HCT116 (cell line): Measurements from ENCODE around the gene RASGEF1C. TPM values are rescaled to one million over a fixed set of nuclear protein-coding genes. Genes with fewer than 3 reads are reported as not detected.

Experiments
- ATAC-seq: fragments of 200-7000 bp; cut with Tn5 transposase; 2 replicates; pipeline ENCODE4 v1.9.1; 2020; ENCODE audit warnings: mild to moderate bottlenecking, moderate library complexity
- BruUV-seq: library from RNA; stranded (reverse); fragments of 400-500 nt; replicated peaks from 2 replicates; lab custom pipeline; 2021; lab: Mats Ljungman, UMichigan
- CTCF ChIA-PET: fragments of 300-600 bp; sonication (Branson Sonifier 250); formaldehyde crosslinking; loops from one replicate; lab custom pipeline; 2021; ENCODE audit warnings: antibody characterized with exemption; lab: Charles Lee
- POLR2A ChIA-PET: fragments of 300-600, 350-600 bp; sonication (Branson Sonifier 250); formaldehyde crosslinking; loops from one replicate; lab custom pipeline; 2021; ENCODE audit warnings: antibody characterized with exemption; lab: Charles Lee
- RAD21 ChIA-PET, 2 experiments: fragments of 300-600 bp; sonication (Branson Sonifier 250); formaldehyde crosslinking; loops; one replicate each; lab custom pipeline; 2023; ENCODE audit warnings: low total read pairs in 2 of 2; ENCODE audit not compliant: uncharacterized antibody in 2 of 2, unreplicated experiment in 2 of 2, low non-redundant PET in 1 of 2; lab: Charles Lee
- DNase-seq: peaks from one replicate; pipeline ENCODE4 v3.0.0-alpha.2; 2010; ENCODE audit warnings: low read depth, low spot score
- H2AFZ ChIP-seq: fragments of 200-600 bp; shearing (Covaris generic), sonication (generic); 2 replicates; pipeline ENCODE4 v1.6.1; 2017; ENCODE audit warnings: low read depth, mixed run types, mixed read lengths, antibody characterized with exemption, low read length; ENCODE audit not compliant: poor library complexity, severe bottlenecking
- H3K27ac ChIP-seq: 2 replicates; pipeline ENCODE4 v1.5.1; 2012; ENCODE audit warnings: low read depth, low read length
- H3K27me3 ChIP-seq: fragments of 200-600 bp; sonication (generic); 2 replicates; pipeline ENCODE4 v1.6.1; 2016; ENCODE audit warnings: mixed run types, low read length, mixed read lengths; ENCODE audit not compliant: insufficient read depth
- H3K36me3 ChIP-seq, 2 experiments: fragments of 200-500 bp in 1 of 2; fragments of 200-600 bp in 1 of 2; sonication (Bioruptor generic) in 1 of 2; sonication (generic) in 1 of 2; 2 replicates each; pipeline versions ENCODE4 v1.5.1 to v1.6.1; 2014 to 2016; ENCODE audit warnings: low read length in 2 of 2, inconsistent platforms in 1 of 2, mixed read lengths in 1 of 2, mixed run types in 1 of 2; ENCODE audit not compliant: insufficient read depth in 2 of 2, control insufficient read depth in 1 of 2
- H3K4me1 ChIP-seq, 2 experiments: fragments of 200-600 bp in 1 of 2; sonication (generic) in 1 of 2; 2 replicates each; pipeline versions ENCODE4 v1.5.1 to v1.6.1; 2012 to 2017; ENCODE audit warnings: low read length in 2 of 2, inconsistent platforms in 1 of 2, mild to moderate bottlenecking in 1 of 2, mixed read lengths in 1 of 2, mixed run types in 1 of 2, moderate library complexity in 1 of 2; ENCODE audit not compliant: insufficient read depth in 2 of 2, control insufficient read depth in 1 of 2
- H3K4me2 ChIP-seq: fragments of 200-600 bp; sonication (generic); 2 replicates; pipeline ENCODE4 v1.6.1; 2017; ENCODE audit warnings: mixed run types, low read length, mixed read lengths
- H3K4me3 ChIP-seq, 2 experiments: fragments of 200-600 bp in 1 of 2; sonication (generic) in 1 of 2; replicated peaks in 1 of 2; 2 replicates each; pipeline ENCODE4 v1.5.1; 2011 to 2016; ENCODE audit warnings: low read length in 2 of 2, control low read depth in 1 of 2, low read depth in 1 of 2, mild to moderate bottlenecking in 1 of 2, mixed read lengths in 1 of 2, mixed run types in 1 of 2
- H3K79me2 ChIP-seq: fragments of 200-600 bp; sonication (generic); 2 replicates; pipeline ENCODE4 v1.6.1; 2017; ENCODE audit warnings: mild to moderate bottlenecking, mixed run types, low read length, moderate library complexity, mixed read lengths; ENCODE audit not compliant: insufficient read depth
- H3K9ac ChIP-seq: fragments of 200-600 bp; sonication (generic); 2 replicates; pipeline ENCODE4 v1.6.1; 2016; ENCODE audit warnings: low read length, mixed read lengths
- H3K9me2 ChIP-seq: fragments of 200-600 bp; sonication (generic), shearing (Covaris generic); 2 replicates; pipeline ENCODE4 v1.6.1; 2017; ENCODE audit warnings: mixed run types, mild to moderate bottlenecking, moderate library complexity; ENCODE audit not compliant: insufficient read depth
- H3K9me3 ChIP-seq, 2 experiments: fragments of 200-500 bp in 1 of 2; fragments of 200-600 bp in 1 of 2; sonication (Bioruptor generic) in 1 of 2; sonication (generic) in 1 of 2; 2 replicates each; pipeline ENCODE4 v1.6.1; 2014 to 2017; ENCODE audit warnings: low read length in 2 of 2, mixed read lengths in 2 of 2, inconsistent platforms in 1 of 2, low read depth in 1 of 2, mild to moderate bottlenecking in 1 of 2, mixed run types in 1 of 2, moderate library complexity in 1 of 2; ENCODE audit not compliant: control insufficient read depth in 1 of 2, insufficient read depth in 1 of 2
- H4K20me1 ChIP-seq: fragments of 200-600 bp; sonication (generic), shearing (Covaris generic); 2 replicates; pipeline ENCODE4 v1.6.1; 2017; ENCODE audit warnings: mixed run types, mild to moderate bottlenecking, moderate library complexity; ENCODE audit not compliant: insufficient read depth
- EGR1 ChIP-seq: IDR thresholded peaks from 2 replicates; pipeline ENCODE4 v1.6.1; 2012; ENCODE audit warnings: low read depth
- ELF1 ChIP-seq: IDR thresholded peaks from 2 replicates; pipeline ENCODE4 v1.6.1; 2012; ENCODE audit warnings: low read depth, borderline replicate concordance
- EZH2 ChIP-seq: fragments of 200-600 bp; sonication (generic); IDR thresholded peaks from 2 replicates; pipeline ENCODE4 v1.6.1; 2017; ENCODE audit warnings: antibody characterized with exemption, mixed run types
- EZH2phosphoT487 ChIP-seq: fragments of 200-600 bp; IDR thresholded peaks from 2 replicates; pipeline ENCODE4 v1.6.1; 2018; ENCODE audit warnings: antibody characterized with exemption, borderline replicate concordance
- FOSL1 ChIP-seq: IDR thresholded peaks from 2 replicates; pipeline ENCODE4 v1.6.1; 2012; ENCODE audit warnings: low read depth
- JUND ChIP-seq: IDR thresholded peaks from 2 replicates; pipeline ENCODE4 v1.6.1; 2012
- POLR2A ChIP-seq: IDR thresholded peaks from 2 replicates; pipeline ENCODE4 v1.7.0; 2011; ENCODE audit warnings: borderline replicate concordance; ENCODE audit not compliant: insufficient read depth, insufficient read length; ENCODE audit errors: extremely low read depth
- POLR2AphosphoS5 ChIP-seq: IDR thresholded peaks from 2 replicates; pipeline ENCODE4 v1.6.1; 2011; ENCODE audit warnings: mild to moderate bottlenecking, low read depth, low read length, moderate library complexity
- RAD21 ChIP-seq: IDR thresholded peaks from 2 replicates; pipeline ENCODE4 v1.6.1; 2012; ENCODE audit warnings: low read depth, mild to moderate bottlenecking
- SIN3A ChIP-seq: IDR thresholded peaks from 2 replicates; pipeline ENCODE4 v1.6.1; 2012; ENCODE audit warnings: low read depth
- SP1 ChIP-seq: IDR thresholded peaks from 2 replicates; pipeline ENCODE4 v1.6.1; 2012; ENCODE audit warnings: low read depth
- TCF7L2 ChIP-seq: IDR thresholded peaks from 2 replicates; pipeline ENCODE4 v1.7.0; 2011; ENCODE audit warnings: borderline replicate concordance, inconsistent platforms; ENCODE audit not compliant: insufficient read depth, insufficient read length; ENCODE audit errors: extremely low read depth
- YY1 ChIP-seq: IDR thresholded peaks from 2 replicates; pipeline ENCODE4 v1.6.1; 2011; ENCODE audit warnings: low read length, low read depth, moderate library complexity, mild to moderate bottlenecking; ENCODE audit not compliant: insufficient replicate concordance; ENCODE audit errors: extremely low read depth
- ZFX ChIP-seq: fragments of 450-650 bp; IDR thresholded peaks from 2 replicates; pipeline ENCODE4 v1.6.1; 2017
- ZNF274 ChIP-seq: fragments of 200-500 bp; sonication (Bioruptor generic); IDR thresholded peaks from 2 replicates; pipeline ENCODE4 v1.6.1; 2014; ENCODE audit warnings: mild to moderate bottlenecking, low read depth, low read length, inconsistent platforms
- intact Hi-C: fragments of 100-400 bp; cut with micrococcal nuclease; formaldehyde crosslinking; loops from 2 replicates; pipeline ENCODE4 v1.10.0; 2022
- total RNA-seq: library from RNA; stranded (reverse); gene quantifications from one replicate; pipeline ENCODE4 v1.2.1, GENCODE V29; 2021; ENCODE audit not compliant: unreplicated experiment
- TF ChIP-seq, protein P1 (sequence below), 3 experiments: fragments of 200-600 bp in 1 of 3; sonication (generic) in 1 of 3; IDR thresholded peaks in 2 of 3; conservative IDR thresholded peaks in 1 of 3; 2 replicates each; pipeline ENCODE4 v1.5.1; 2012 to 2017; ENCODE audit warnings: low read depth in 2 of 3, low read length in 2 of 3, antibody characterized with exemption in 1 of 3, borderline replicate concordance in 1 of 3, control low read depth in 1 of 3, mild to moderate bottlenecking in 1 of 3, mixed read lengths in 1 of 3, mixed run types in 1 of 3, moderate library complexity in 1 of 3; ENCODE audit not compliant: insufficient read depth in 1 of 3
- TF ChIP-seq, protein P2 (sequence below): IDR thresholded peaks from 2 replicates; pipeline ENCODE4 v1.6.1; 2012
- TF ChIP-seq, protein P3 (sequence below): IDR thresholded peaks from 2 replicates; pipeline ENCODE4 v1.6.1; 2012

The RASGEF1C gene
- total RNA-seq, 1 experiment from 2014 or later, result 1.2 TPM

DNA sequence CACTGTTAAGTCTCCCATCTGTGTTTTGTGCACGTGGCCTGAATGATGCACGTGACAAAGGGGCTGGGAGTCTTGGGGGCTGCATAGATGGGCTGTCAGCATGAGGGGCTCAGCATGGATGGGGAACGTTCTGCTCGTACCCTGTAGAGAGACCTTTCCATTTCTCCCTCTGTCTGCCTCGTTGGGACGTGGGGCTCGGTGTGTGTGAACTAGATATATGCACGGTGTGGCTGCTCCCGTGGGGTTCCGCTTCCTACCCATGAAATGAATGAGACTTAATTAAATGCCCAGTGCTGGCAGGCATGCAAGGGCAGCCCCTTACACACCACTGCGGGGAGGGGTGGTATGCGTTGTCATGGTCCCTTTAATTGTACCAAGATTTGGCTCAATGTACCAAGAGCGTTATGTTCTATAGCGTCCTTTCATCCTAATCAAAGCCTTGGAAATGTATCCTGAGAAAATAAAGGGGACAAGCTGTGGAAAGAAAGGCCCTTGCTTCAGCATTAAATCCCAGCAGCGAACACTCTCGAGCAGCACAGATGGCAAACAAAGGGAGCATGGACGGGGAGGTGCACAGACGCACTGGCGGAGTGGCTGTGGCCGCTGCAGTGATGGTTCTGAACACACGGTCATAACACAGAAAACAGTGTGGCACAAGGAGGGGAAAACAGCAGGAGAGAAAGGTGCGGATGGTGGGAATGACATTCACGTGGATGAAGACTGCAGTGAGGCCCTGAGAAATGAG is 66.8 kb downstream of the RASGEF1C start:
- H3K4me1 ChIP-seq, result no peaks in the 10 kb centered on the region
- no peaks in the 10 kb centered on the region for H4K20me1 ChIP-seq
- no peak overlapping the region for H3K4me2 ChIP-seq
- ChIA-PET POLR2A (no interaction called here), CTCF (no interaction called here), RAD21 (no interaction called here)
- H3K9ac ChIP-seq, result no peak overlapping the region
- H3K79me2 ChIP-seq, result no peaks in the 10 kb centered on the region
- intact Hi-C loops, result no loop called here
- no peak overlapping the region for H2AFZ ChIP-seq
- no peak overlapping the region for H3K4me3 ChIP-seq
- no peaks in the 10 kb centered on the region for H3K9me2 ChIP-seq
- BruUV-seq, result no TSS peak
- no peaks in the 10 kb centered on the region for H3K27me3 ChIP-seq
- TF ChIP-seq ELF1, result no peak
- no peaks in the 10 kb centered on the region for H3K36me3 ChIP-seq
- no peak for DNase-seq
- ATAC-seq, result no peak
- no peak overlapping the region for H3K27ac ChIP-seq
- H3K9me3 ChIP-seq, result peaks cover 0 to 3% of the 10 kb centered on the region in 2 experiments; a peak in 1 of 4 replicates

DNA sequence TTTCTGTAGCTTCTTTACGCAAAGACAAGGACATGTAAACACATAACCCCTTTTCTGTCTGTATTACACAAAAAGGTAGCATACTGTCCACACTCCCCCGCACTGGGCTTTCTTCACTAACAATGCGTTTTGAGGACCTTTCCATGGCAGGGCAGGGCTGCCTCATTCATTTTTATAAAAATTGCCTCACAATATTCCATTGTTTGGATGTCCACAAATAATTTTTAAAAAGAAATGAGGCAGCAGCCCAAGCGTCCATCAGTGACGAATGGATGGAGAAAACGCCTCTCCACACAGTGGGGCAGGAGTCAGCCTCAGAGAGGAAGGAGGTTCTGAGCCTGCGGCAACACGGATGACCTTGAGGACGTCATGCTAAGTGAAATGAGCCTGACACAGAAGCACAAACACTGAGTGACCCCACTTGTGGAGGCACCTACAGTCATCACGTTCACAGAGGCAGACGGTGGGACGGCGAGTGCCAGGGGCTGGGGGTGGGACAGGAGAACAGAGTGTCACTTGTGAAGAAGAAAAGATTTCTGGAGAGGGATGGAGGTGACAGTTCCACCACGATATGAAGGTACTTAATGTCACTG is 67.8 kb downstream of the RASGEF1C start:
- H3K4me2 ChIP-seq, result no peak overlapping the region
- H3K4me1 ChIP-seq, result peaks cover 0 to 7% of the 10 kb centered on the region in 2 experiments; a peak in 2 of 4 replicates
- H3K79me2 ChIP-seq, result no peaks in the 10 kb centered on the region
- no peaks in the 10 kb centered on the region for H3K9me2 ChIP-seq
- no peak for ATAC-seq
- no peak overlapping the region for H3K4me3 ChIP-seq
- no peak overlapping the region for H3K9ac ChIP-seq
- no peak for DNase-seq
- no peaks in the 10 kb centered on the region for H4K20me1 ChIP-seq
- ChIA-PET RAD21 (no interaction called here), CTCF (no interaction called here), POLR2A (no interaction called here)
- H3K27me3 ChIP-seq, result no peaks in the 10 kb centered on the region
- BruUV-seq, result no TSS peak
- no peak overlapping the region for H2AFZ ChIP-seq
- no peak overlapping the region for H3K27ac ChIP-seq
- intact Hi-C loops, result no loop called here
- no peaks in the 10 kb centered on the region for H3K36me3 ChIP-seq
- H3K9me3 ChIP-seq, result peaks cover 0 to 3% of the 10 kb centered on the region in 2 experiments; a peak in 1 of 4 replicates
- TF ChIP-seq, protein P1, sequence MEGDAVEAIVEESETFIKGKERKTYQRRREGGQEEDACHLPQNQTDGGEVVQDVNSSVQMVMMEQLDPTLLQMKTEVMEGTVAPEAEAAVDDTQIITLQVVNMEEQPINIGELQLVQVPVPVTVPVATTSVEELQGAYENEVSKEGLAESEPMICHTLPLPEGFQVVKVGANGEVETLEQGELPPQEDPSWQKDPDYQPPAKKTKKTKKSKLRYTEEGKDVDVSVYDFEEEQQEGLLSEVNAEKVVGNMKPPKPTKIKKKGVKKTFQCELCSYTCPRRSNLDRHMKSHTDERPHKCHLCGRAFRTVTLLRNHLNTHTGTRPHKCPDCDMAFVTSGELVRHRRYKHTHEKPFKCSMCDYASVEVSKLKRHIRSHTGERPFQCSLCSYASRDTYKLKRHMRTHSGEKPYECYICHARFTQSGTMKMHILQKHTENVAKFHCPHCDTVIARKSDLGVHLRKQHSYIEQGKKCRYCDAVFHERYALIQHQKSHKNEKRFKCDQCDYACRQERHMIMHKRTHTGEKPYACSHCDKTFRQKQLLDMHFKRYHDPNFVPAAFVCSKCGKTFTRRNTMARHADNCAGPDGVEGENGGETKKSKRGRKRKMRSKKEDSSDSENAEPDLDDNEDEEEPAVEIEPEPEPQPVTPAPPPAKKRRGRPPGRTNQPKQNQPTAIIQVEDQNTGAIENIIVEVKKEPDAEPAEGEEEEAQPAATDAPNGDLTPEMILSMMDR (IDR thresholded peaks at IDR 0.05 in 2 of 3, conservative IDR thresholded peaks at IDR 0.05 in 1 of 3; ENCODE audit: borderline replicate concordance in 1 of 3, insufficient read depth in 1 of 3, low read depth in 2 of 3, low read length in 2 of 3), result no peak
- TF ChIP-seq RAD21 (no peak), POLR2A (no peak), SIN3A (no peak), YY1 (no peak), EZH2phosphoT487 (no peak), ZNF274 (no peak), SP1 (no peak), EGR1 (no peak), JUND (no peak), TCF7L2 (no peak), ZFX (no peak), EZH2 (no peak), FOSL1 (no peak), POLR2AphosphoS5 (no peak)
- TF ChIP-seq, protein P2, sequence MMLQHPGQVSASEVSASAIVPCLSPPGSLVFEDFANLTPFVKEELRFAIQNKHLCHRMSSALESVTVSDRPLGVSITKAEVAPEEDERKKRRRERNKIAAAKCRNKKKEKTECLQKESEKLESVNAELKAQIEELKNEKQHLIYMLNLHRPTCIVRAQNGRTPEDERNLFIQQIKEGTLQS, result no peak
- TF ChIP-seq, protein P3, sequence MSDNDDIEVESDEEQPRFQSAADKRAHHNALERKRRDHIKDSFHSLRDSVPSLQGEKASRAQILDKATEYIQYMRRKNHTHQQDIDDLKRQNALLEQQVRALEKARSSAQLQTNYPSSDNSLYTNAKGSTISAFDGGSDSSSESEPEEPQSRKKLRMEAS, result no peak
